Measurements from ENCODE around the gene SEMA6A. TPM values are rescaled to one million over a fixed set of nuclear protein-coding genes. Genes with fewer than 3 reads are reported as not detected.

SEMA6A gene
- total and polyA plus RNA-seq, 2 experiments from 2014 or later: 233 to 400 TPM

DNA sequence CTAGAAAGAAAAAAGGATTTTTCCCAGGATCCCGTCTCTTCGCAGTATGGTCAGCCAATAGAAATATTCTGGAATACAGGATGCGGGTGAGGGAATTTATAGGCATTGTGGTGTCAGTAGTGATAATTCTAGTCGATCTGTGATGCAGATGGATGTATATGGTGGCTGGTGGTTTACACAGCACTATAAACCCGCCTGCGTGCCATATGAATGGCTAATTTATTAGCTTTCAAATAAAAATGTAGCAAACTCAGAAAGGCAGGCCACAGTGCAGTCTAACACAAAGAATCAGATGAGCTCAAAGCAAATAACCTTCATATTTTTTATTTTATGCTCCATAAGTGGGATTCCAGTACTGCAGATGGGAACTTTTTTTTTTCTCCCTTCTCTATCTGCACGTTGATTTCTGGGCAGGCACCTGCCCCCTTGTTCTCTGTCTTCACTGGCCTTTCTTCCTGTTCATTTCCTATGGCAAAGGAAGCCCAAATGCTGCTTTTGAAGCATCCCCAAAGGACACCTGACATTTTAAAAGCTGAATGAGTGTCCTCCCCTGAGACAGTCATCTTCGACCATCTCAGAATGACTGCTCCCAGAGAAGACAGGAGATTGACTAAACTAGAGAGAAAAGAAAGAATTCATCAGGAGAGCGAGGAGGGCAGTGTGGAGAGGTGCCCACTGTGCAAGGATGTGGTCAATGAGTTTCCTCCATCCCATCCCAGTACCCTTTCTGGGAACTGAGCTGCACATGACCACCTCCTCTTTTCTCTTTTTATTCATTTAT is 52.1 kb downstream of the SEMA6A start (continued):
- no peak for TF ChIP-seq ZNF114 (CRISPR knock-in tag; IDR thresholded peaks at IDR 0.05)

GRCh38 chr5:116521173-116521872 is 53.3 kb downstream of the SEMA6A start:
- H3F3A ChIP-seq (replicated peaks; ENCODE audit: low read depth): no peaks in the 10 kb centered on the region
- ATAC-seq: no peak
- no peak overlapping the region for H3K4me3 ChIP-seq
- no peaks in the 10 kb centered on the region for H3K36me3 ChIP-seq (ENCODE audit: insufficient read depth)
- H3K4me1 ChIP-seq (ENCODE audit: insufficient read depth): peaks cover 78% of the 10 kb centered on the region
- Mint-ChIP-seq H3K27me3 (ENCODE audit: insufficient read depth, low read depth, poor library complexity) (peaks cover 6% of the 10 kb centered on the region), H3K9me3 (no peaks in the 10 kb centered on the region), H3K36me3 (ENCODE audit: low read depth) (no peaks in the 10 kb centered on the region; the same call in 2 of the 3 replicates), H3K27ac (no peak overlapping the region), H3K4me3 (no peak overlapping the region), H3K4me1 (peaks cover 81% of the 10 kb centered on the region)
- no peak overlapping the region for H3K27ac ChIP-seq (ENCODE audit: low read depth)
- H3K27me3 ChIP-seq (ENCODE audit: insufficient read depth): no peaks in the 10 kb centered on the region
- H3K9me2 ChIP-seq (ENCODE audit: insufficient read depth): no peaks in the 10 kb centered on the region
- no peak overlapping the region for H2AFZ ChIP-seq
- H3K4me2 ChIP-seq: no peak overlapping the region; the same call in 1 of the 2 replicates
- no peak for DNase-seq (ENCODE audit: low spot score)
- peaks cover 89% of the 10 kb centered on the region for H4K20me1 ChIP-seq (replicated peaks; ENCODE audit: insufficient read depth)
- peaks cover 100% of the 10 kb centered on the region for H3K79me2 ChIP-seq (replicated peaks; ENCODE audit: insufficient read depth)
- TF ChIP-seq EZH2 (IDR thresholded peaks at IDR 0.05; ENCODE audit: low read depth, unreplicated experiment) (no peak), CREB1 (CRISPR knock-in tag; IDR thresholded peaks at IDR 0.05; ENCODE audit: low read depth) (no peak), STAT1 (IDR thresholded peaks at IDR 0.05; ENCODE audit: unreplicated experiment) (no peak), EZH2phosphoT487 (IDR thresholded peaks at IDR 0.05; ENCODE audit: unreplicated experiment) (no peak), JUNB (IDR thresholded peaks at IDR 0.05; ENCODE audit: unreplicated experiment) (no peak), POLR2AphosphoS5 (IDR thresholded peaks at IDR 0.05; ENCODE audit: low read depth) (no peak), ZNF114 (CRISPR knock-in tag; IDR thresholded peaks at IDR 0.05) (no peak), REST (IDR thresholded peaks at IDR 0.05; ENCODE audit: unreplicated experiment) (no peak), ZNF331 (CRISPR knock-in tag; IDR thresholded peaks at IDR 0.05; ENCODE audit: low read depth) (no peak), NANOG (IDR thresholded peaks at IDR 0.05; ENCODE audit: borderline replicate concordance) (no peak), CTCF (conservative IDR thresholded peaks at IDR 0.05; ENCODE audit: low read depth in 2 of 2) (no peak)
- TF ChIP-seq, protein P1, sequence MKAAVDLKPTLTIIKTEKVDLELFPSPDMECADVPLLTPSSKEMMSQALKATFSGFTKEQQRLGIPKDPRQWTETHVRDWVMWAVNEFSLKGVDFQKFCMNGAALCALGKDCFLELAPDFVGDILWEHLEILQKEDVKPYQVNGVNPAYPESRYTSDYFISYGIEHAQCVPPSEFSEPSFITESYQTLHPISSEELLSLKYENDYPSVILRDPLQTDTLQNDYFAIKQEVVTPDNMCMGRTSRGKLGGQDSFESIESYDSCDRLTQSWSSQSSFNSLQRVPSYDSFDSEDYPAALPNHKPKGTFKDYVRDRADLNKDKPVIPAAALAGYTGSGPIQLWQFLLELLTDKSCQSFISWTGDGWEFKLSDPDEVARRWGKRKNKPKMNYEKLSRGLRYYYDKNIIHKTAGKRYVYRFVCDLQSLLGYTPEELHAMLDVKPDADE (IDR thresholded peaks at IDR 0.05): no peak

Data from GM23338 (cell line).